ENCODE measurements around the gene ANHX.

GRCh38 chr12:133206390-133206789, 29.3 kb downstream of the ANHX start:
- TF ChIP-seq YY1 (IDR thresholded peaks at IDR 0.05; ENCODE audit: insufficient read depth, insufficient read length), result no peak
- no peak for TF ChIP-seq ZNF274 (IDR thresholded peaks at IDR 0.05; ENCODE audit: low read depth, low read length)
- no peak for TF ChIP-seq SUZ12 (IDR thresholded peaks at IDR 0.05; ENCODE audit: extremely low read depth, insufficient read depth, insufficient read length)

All from NT2/D1 (cell line).